HG03520 (cell line): ENCODE measurements around the gene TMEM235.
"Not testable (repeated sequence)": the region's sequence is repeated elsewhere in the genome, so short reads cannot be mapped to it uniquely, and the experiment has no call there.

Experiments
- ATAC-seq: cut with Tn5 transposase; IDR thresholded peaks from one replicate; pipeline ENCODE4 v1.9.1; 2021; ENCODE audit warnings: mild to moderate bottlenecking, moderate library complexity; ENCODE audit not compliant: unreplicated experiment

Gene TMEM235

GRCh38 chr17:78214706-78215061, 16.7 kb upstream of the TMEM235 start:
- ATAC-seq: no peak

- ATAC-seq: no peak
These were observed 11.9 kb upstream of the TMEM235 start for GRCh38 chr17:78219396-78220150.

- ATAC-seq: no peak
These were observed 8.4 kb upstream of the TMEM235 start for GRCh38 chr17:78223061-78223460.

GRCh38 chr17:78223765-78224164, 7.7 kb upstream of the TMEM235 start:
- ATAC-seq: no peak

GRCh38 chr17:78224231-78225087, 7.0 kb upstream of the TMEM235 start:
- ATAC-seq: no peak

- no peak for ATAC-seq
These were observed 6.2 kb upstream of the TMEM235 start for GRCh38 chr17:78225088-78225865.

GRCh38 chr17:78226055-78226758, 5.2 kb upstream of the TMEM235 start:
- no peak for ATAC-seq

DNA sequence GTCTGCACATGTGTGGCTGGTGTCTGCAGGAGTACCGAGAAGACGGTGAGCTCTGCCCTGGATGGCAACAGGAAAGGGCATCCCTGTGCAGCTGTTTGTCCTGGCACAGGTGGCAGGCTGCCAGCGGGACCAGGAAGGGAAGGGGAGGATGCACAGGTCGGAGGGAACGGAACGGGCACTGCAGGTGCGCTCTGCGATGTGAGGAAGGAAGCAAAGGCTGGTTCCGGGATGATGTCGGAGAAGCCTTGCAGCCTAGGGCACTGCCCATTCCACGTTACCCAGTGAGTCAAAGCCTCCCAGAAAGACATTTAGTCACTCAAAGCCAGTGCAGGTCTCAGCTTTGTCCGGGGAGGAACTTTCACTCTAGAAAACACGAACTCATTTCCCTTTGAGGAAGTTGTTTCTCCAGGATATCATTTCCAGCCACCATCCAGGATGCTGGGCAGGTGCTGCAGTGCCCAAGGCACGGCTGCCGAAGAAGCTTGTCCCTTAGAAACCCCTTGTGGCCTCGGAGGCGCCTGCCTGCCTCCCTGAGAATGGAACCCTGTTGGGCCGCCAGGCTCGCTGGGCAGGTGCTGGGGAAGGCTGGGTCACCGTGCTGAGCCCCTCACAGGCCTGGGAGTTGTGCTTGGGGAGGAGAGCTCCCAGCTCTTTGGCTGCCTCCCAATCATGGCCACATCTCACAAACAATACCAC, 4.5 kb upstream of the TMEM235 start:
- ATAC-seq: no peak

- no peak for ATAC-seq
These were observed 3.9 kb upstream of the TMEM235 start for GRCh38 chr17:78227455-78227916.

GRCh38 chr17:78228176-78228575, 3.3 kb upstream of the TMEM235 start:
- no peak for ATAC-seq

DNA sequence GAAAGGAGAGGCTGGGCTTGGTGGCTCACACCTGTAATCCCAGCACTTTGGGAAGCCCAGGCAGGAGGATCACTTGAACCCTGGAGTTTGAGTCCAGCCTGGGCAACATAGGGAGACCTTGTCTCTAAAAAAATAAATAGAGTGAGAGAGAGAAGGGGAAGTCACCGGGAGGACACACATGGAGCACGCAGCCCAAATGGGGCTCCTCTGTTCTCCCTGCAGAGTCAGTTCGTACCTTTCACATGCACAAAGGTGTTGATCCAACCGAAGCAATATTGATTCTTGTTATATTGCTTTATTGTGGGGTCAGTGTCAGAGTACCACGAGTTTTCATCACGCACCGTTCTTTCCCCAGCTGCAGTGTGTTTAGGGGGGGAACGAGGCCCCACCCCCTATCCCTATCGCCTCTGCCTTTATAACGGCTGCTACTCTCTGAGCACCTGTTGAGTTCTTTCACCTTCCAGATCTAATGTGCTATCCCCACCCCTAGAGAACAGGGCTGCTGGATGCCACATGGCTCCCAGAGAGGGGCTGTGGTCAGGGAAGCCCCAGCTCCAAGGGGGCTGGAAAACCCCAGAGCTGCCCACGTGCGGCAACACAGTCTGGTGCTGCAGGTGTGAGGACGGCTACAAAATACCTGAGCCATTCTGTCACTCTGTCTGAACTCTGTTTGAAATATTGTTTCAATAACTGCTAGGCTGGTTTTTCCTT, 1.0 kb upstream of the TMEM235 start:
- no peak for ATAC-seq

DNA sequence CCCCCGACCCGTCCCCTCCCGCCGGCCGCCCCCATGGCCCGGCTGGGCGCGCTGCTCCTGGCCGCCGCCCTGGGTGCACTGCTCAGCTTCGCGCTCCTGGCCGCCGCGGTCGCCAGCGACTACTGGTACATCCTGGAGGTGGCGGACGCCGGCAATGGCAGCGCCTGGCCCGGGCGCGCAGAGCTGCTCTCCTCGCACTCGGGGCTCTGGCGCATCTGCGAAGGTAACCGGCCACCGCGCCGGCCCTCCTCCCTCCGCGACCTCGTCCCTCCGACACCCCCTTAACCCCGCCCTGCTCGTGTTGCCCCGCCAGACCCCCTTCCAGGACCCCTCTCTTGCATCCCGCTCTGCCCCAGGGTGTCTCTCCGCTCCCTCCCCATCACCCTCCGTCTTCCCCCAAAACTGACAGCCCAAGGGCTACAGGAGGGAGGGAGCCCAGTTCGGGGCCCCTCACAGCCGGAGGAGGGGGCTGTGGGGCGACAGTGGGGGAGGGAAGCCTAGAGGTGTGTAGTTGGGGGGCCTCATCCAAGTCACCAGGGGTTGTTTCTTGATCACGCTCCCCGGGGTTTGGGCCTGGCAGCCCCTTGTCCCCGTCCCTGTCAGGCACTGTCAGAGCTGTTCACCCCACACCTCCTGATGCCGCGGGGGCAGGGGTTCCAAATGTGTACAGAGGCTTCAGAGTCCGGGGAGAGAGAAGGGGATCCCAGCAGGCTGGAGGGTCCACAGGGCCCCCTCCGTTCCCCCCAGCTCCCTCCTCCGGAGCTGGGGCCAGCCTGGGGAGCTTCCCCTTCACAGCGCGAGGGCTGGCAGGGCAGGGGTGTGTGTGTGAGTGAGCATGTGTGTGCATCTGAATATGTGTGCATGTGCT, 794 bp downstream of the TMEM235 start:
- ATAC-seq: no peak

DNA sequence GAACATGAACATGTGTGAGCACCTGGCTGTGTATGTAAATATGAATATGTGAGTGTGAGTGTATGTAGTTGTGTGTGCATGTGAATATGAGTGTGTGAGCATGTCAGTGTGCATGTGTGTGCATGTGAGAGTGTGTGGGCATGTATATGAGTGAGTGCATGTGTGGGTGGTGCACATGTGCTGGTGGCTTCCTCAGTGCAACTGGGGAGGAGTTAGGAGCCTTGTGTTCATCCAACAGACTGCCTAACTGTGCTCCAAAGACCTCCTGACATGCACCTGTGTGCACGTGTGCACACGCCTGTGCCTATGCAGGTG, 1.4 kb downstream of the TMEM235 start:
- no peak for ATAC-seq

DNA sequence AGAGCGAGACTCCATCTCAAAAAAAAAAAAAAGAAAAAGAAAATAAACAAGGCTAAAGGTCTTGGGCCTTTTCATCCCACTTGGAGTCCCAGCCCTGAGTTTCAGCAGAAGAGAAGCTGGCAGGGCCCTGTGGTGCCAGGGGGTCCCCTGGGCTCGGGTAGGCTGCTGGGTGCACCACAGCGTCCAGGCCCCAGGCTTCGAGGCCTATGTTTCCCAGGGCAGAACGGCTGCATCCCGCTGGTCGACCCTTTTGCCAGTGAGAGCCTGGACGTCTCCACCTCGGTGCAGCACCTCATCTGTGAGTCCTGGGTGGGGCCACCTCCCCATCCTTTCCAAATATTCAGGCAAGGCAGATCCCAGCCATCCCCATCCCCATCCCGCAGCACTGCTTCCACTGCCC, 2.2 kb downstream of the TMEM235 start:
- ATAC-seq: no peak

DNA sequence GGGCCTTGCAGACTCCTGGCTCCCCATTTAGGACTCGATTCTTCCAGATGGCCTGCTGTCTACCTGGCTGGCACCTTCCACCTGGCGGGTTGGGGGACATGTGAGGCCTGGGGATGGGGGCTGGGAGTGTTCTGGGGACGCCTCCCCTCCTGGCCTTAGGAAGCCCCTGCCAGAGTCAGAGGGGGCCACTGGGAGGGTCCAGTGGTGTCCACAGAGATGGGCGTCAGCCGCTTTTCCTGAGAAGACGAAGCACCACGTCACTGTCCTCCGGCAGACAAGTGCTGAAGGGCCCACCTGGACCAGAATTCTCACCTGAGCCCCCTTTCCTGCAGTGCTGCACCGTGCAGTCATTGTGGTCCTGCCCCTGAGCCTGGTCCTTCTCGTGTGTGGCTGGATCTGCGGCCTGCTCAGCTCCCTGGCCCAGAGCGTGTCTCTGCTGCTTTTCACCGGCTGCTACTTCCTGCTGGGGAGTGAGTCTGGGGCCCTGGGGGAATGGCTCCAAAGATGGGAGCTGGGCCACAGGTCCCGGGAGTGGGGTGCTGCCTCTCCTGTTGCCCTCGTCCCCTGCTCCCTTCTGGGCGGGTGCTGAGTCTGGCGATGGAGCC, 2.9 kb downstream of the TMEM235 start:
- no peak for ATAC-seq

- ATAC-seq: not testable (repeated sequence)
These were observed 3.6 kb downstream of the TMEM235 start for GRCh38 chr17:78235022-78235421.

DNA sequence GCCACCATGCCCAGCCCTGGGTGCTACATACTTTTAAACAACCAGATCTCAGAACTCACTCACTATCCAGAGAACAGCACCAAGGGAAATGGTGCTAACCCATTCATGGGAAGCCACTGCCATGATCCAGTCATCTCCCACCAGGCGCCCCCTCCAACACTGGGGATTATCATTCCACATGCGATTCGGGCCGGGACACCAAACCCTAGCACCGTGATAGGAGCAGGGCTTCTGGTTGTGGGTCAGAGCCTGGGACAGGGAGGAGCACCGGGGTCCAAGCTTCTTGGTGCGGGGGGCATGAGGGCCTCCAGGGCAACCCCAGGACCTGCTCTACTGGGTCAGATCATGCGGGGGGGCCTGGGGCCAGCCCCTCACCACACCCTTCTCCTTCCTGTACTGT, 4.5 kb downstream of the TMEM235 start:
- no peak for ATAC-seq

- ATAC-seq: no peak
These were observed 5.1 kb downstream of the TMEM235 start for GRCh38 chr17:78236362-78237127.
